Parathyroid adenoma (tissue), 2 donors: ENCODE results near the gene AGXT.

Experiments
- H2AFZ ChIP-seq: fragments of 300-600 bp; sonication (generic); one replicate; pipeline ENCODE4 v1.7.0; 2017; ENCODE audit warnings: antibody characterized with exemption, mild to moderate bottlenecking
- H3K27ac ChIP-seq: fragments of 300-600 bp; sonication (generic); one replicate; pipeline ENCODE4 v1.7.0; 2017
- H3K27me3 ChIP-seq: fragments of 300-600 bp; sonication (generic); one replicate; pipeline ENCODE4 v1.7.0; 2017; ENCODE audit warnings: low read length; ENCODE audit not compliant: control insufficient read depth, insufficient read depth
- H3K36me3 ChIP-seq: fragments of 300-600 bp; sonication (generic); one replicate; pipeline ENCODE4 v1.7.0; 2017; ENCODE audit warnings: low read length; ENCODE audit not compliant: control insufficient read depth, insufficient read depth
- H3K4me1 ChIP-seq: fragments of 300-600 bp; sonication (generic); one replicate; pipeline ENCODE4 v1.7.0; 2017; ENCODE audit warnings: control low read depth
- H3K4me2 ChIP-seq: fragments of 300-600 bp; sonication (generic); one replicate; pipeline ENCODE4 v1.7.0; 2017; ENCODE audit warnings: low read length
- H3K4me3 ChIP-seq: fragments of 300-600 bp; sonication (generic); one replicate; pipeline ENCODE4 v1.7.0; 2017; ENCODE audit warnings: low read depth, low read length
- H3K79me2 ChIP-seq: fragments of 300-600 bp; sonication (generic); one replicate; pipeline ENCODE4 v1.7.0; 2017; ENCODE audit warnings: control low read depth
- H3K9ac ChIP-seq: fragments of 300-600 bp; sonication (generic); one replicate; pipeline ENCODE4 v1.7.0; 2017; ENCODE audit warnings: mild to moderate bottlenecking
- H3K9me3 ChIP-seq: fragments of 300-600 bp; sonication (generic); one replicate; pipeline ENCODE4 v1.7.0; 2017; ENCODE audit warnings: low read length; ENCODE audit not compliant: control insufficient read depth
- TF ChIP-seq, protein P1 (sequence below): fragments of 300-600 bp; sonication (generic); IDR thresholded peaks from one replicate; pipeline ENCODE4 v1.7.0; 2017; ENCODE audit warnings: antibody characterized with exemption, mild to moderate bottlenecking
- donor health status: primary hyperparathyroidism.

AGXT gene

DNA sequence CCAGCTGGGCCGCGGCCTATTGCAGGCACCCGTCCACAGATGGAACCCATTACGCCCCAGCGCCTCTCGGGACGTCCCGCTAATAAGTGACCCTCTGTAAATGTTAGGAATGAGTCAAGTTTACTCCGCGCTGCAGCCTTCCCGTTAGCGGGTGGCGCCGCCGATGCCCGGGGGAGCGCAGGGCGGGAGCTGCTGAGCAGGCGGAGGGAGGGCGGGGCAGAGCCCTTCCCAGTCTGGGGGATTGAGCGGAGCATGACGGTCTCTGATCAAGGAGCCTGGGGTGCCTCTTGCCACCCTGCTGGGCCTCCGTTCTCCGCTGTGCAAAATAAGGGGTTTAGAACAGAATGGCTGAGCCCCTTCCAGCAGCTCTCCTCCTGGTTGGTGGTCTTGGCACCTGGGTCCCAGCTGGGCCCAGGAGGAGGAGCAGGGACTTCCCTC lies 48.0 kb downstream of the AGXT start:
- no peaks in the 10 kb centered on the region for H3K4me1 ChIP-seq
- no peak overlapping the region for H3K4me3 ChIP-seq
- no peak overlapping the region for H3K4me2 ChIP-seq
- TF ChIP-seq, protein P1, sequence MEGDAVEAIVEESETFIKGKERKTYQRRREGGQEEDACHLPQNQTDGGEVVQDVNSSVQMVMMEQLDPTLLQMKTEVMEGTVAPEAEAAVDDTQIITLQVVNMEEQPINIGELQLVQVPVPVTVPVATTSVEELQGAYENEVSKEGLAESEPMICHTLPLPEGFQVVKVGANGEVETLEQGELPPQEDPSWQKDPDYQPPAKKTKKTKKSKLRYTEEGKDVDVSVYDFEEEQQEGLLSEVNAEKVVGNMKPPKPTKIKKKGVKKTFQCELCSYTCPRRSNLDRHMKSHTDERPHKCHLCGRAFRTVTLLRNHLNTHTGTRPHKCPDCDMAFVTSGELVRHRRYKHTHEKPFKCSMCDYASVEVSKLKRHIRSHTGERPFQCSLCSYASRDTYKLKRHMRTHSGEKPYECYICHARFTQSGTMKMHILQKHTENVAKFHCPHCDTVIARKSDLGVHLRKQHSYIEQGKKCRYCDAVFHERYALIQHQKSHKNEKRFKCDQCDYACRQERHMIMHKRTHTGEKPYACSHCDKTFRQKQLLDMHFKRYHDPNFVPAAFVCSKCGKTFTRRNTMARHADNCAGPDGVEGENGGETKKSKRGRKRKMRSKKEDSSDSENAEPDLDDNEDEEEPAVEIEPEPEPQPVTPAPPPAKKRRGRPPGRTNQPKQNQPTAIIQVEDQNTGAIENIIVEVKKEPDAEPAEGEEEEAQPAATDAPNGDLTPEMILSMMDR, result no peak
- no peak overlapping the region for H2AFZ ChIP-seq
- H3K27ac ChIP-seq, result no peak overlapping the region
- H3K36me3 ChIP-seq, result no peaks in the 10 kb centered on the region
- H3K9ac ChIP-seq, result no peak overlapping the region
- H3K79me2 ChIP-seq, result no peaks in the 10 kb centered on the region
- H3K27me3 ChIP-seq, result peaks cover 4% of the 10 kb centered on the region
- H3K9me3 ChIP-seq, result no peaks in the 10 kb centered on the region

DNA sequence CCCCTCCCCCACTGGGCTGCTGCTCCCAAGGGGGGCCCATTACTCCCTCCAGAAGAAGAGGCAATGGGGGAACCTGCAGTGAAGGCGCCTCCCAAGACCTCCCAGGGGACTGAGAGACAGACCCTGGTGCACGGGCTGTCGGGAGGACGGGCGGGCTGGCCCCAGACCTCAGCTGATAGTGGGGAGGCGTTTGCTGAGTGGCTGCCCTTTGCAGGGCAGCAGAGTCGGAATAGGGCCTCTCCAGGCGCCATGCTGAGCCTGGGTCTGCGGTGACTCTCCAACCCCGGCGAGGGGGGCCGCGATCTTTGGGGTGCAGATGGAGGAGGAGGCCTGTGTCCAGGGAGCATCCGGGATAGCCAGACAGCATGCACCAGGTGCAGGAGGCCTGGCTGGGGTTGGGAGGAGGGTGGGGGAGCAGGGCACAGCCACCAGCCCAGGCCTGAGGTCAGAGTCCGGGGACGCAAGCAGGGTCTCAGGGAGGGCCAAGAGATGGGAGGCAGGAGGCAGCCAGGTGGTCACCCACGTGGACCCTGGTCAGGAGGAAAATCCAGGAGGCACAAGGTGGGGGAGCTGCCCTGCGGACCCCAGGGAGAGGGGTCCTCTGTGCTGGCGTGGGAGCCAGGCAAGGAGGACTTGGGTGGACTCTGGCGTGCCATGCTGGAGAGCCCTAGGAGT lies 48.5 kb downstream of the AGXT start:
- TF ChIP-seq, protein P1, result no peak
- H3K27me3 ChIP-seq, result peaks cover 4% of the 10 kb centered on the region
- no peaks in the 10 kb centered on the region for H3K9me3 ChIP-seq
- no peak overlapping the region for H2AFZ ChIP-seq
- H3K36me3 ChIP-seq, result no peaks in the 10 kb centered on the region
- H3K79me2 ChIP-seq, result no peaks in the 10 kb centered on the region
- H3K9ac ChIP-seq, result no peak overlapping the region
- H3K27ac ChIP-seq, result no peak overlapping the region
- H3K4me1 ChIP-seq, result no peaks in the 10 kb centered on the region
- H3K4me2 ChIP-seq, result no peak overlapping the region
- H3K4me3 ChIP-seq, result no peak overlapping the region

DNA sequence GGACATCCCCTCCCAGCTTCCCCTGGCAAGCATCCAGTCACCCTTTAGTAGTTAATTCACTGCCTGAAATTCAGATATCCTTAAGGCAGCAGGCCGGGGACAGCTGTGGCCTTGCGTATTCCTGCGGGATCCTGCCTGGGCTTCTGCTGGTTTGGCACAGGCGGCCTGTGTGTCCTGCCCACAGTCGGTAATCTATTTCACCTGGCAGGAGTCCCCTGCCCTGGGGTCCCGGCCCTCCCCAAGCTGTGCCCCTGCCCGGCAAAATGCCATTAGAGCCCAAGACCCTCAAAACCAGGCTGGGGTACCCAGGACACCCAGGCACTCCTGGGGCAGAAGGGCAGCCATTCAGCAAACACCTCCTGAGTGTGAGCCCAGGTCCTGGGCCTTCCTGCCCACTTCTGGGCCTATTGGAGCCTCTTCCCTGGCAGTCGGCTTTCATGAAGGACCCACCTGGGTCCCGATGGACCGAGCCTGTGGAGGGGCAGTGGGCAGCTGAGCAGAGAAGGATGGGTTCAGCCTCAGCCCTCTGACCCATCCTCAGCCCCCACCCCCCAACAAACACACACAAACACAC lies 49.1 kb downstream of the AGXT start:
- H3K9me3 ChIP-seq, result no peaks in the 10 kb centered on the region
- no peaks in the 10 kb centered on the region for H3K36me3 ChIP-seq
- no peak overlapping the region for H3K9ac ChIP-seq
- no peak overlapping the region for H3K4me2 ChIP-seq
- TF ChIP-seq, protein P1, result no peak
- H2AFZ ChIP-seq, result no peak overlapping the region
- H3K79me2 ChIP-seq, result no peaks in the 10 kb centered on the region
- no peaks in the 10 kb centered on the region for H3K4me1 ChIP-seq
- H3K4me3 ChIP-seq, result no peak overlapping the region
- H3K27me3 ChIP-seq, result peaks cover 4% of the 10 kb centered on the region
- no peak overlapping the region for H3K27ac ChIP-seq

DNA sequence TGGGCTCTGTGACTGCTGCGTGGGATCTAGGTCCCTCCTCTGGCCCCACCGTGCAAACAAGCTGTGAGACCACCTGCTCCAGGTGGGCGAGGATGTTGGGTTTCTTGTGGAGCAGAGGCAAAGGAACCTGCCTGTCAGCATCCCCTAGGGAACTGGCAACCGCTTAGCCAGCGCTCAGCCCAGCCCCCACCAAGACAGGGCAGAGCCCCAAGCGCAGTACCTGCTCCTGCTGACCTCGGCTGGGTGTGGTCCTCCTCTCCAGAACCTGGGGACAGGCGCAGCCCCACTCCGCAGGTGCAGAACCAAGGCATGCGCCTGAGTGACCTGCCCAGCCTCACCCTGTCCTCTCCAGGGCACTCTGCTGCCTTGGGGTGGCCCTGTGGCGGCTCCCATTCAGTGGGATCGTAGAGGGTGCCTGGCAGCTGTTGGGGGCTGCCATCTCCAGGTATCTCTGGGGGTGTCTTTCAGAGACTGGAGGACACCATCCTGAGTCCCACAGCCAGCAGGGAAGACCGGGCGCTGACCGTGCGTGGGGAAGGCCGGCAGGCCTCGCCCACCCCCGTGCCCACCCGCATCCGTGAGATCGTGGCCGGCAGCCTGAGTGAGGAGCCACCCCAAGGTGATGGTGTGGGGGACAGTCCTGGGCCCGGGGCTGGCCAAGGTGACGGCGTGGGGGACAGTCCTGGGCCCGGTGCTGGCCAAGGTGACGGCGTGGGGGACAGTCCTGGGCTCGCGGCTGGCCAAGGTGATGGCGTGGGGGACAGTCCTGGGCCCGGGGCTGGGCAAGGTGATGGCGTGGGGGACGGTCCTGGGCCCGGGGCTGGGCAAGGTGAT lies 49.9 kb downstream of the AGXT start:
- Histone ChIP-seq H2AFZ (no peak overlapping the region), H3K79me2 (no peaks in the 10 kb centered on the region), H3K9me3 (no peaks in the 10 kb centered on the region), H3K4me3 (no peak overlapping the region), H3K27ac (no peak overlapping the region), H3K9ac (no peak overlapping the region), H3K36me3 (no peaks in the 10 kb centered on the region), H3K4me1 (no peaks in the 10 kb centered on the region), H3K4me2 (no peak overlapping the region), H3K27me3 (peaks cover 4% of the 10 kb centered on the region)
- TF ChIP-seq, protein P1, result no peak
